ENCODE data around the gene MTRF1. TPM values are rescaled to one million over a fixed set of nuclear protein-coding genes. Genes with fewer than 3 reads are reported as not detected.
"Not testable (repeated sequence)": the region's sequence is repeated elsewhere in the genome, so short reads cannot be mapped to it uniquely, and the experiment has no call there.

Gene MTRF1
- total RNA-seq, 4 donors from 2014 or later = 11.3 to 14.0 (median 12.2) TPM

DNA sequence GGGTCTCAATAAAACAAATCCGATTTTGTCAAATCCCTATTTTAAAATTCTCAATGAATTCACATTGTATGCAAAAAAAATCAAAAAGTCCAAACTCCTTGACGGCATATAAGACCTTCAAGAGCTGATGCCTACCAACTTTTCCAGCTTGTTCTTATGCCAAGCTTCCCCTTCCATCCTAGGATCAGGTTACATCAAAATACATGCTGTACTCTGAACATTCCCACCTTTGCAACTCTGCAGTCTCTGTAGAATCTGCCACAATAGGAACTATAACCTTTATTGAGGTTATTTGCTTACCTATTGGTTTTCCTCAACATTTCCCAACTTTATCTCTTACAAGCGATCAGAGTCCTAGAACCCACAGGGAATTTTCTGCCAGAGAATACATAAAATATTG, 76.9 kb downstream of the MTRF1 start:
- Histone ChIP-seq H3K4me1 (peaks cover 0 to 6% (median 0%) of the 10 kb centered on the region in 3 donors), H3K4me3 (no peak overlapping the region), H3K27ac (no peak overlapping the region), H3K27me3 (no peaks in the 10 kb centered on the region), H3K36me3 (no peaks in the 10 kb centered on the region), H3K9me3 (no peaks in the 10 kb centered on the region)
- intact Hi-C loops (cut with DNase I) = no loop called here
- TF ChIP-seq, protein P1, sequence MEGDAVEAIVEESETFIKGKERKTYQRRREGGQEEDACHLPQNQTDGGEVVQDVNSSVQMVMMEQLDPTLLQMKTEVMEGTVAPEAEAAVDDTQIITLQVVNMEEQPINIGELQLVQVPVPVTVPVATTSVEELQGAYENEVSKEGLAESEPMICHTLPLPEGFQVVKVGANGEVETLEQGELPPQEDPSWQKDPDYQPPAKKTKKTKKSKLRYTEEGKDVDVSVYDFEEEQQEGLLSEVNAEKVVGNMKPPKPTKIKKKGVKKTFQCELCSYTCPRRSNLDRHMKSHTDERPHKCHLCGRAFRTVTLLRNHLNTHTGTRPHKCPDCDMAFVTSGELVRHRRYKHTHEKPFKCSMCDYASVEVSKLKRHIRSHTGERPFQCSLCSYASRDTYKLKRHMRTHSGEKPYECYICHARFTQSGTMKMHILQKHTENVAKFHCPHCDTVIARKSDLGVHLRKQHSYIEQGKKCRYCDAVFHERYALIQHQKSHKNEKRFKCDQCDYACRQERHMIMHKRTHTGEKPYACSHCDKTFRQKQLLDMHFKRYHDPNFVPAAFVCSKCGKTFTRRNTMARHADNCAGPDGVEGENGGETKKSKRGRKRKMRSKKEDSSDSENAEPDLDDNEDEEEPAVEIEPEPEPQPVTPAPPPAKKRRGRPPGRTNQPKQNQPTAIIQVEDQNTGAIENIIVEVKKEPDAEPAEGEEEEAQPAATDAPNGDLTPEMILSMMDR (IDR thresholded peaks at IDR 0.05) = no peak
- TF ChIP-seq POLR2A (IDR thresholded peaks at IDR 0.05) = no peak
- 90 to 94% methylated on average over 3 of the region's 3 CpGs for WGBS, 2 donors
- DNase-seq = no peak

DNA sequence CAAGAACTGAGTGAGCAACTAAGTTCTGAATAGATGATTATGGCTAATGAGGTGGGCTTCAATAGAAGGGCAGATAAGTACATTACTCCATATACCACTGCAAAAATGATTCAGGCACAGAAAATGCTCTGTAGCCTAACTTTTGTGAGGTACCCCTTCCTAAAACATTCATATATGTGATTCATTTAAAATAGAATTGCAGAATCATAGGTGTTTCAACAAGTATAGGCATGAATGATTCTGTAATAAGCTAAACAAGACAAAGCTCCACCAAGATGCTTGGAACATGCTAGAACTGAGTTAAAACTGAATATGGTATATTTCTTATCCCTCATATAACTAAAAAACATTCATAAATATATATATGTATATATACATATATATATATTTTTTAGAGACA, 81.1 kb downstream of the MTRF1 start:
- intact Hi-C loops (cut with DNase I) = no loop called here
- H3K36me3 ChIP-seq = no peaks in the 10 kb centered on the region
- H3K4me3 ChIP-seq = no peak overlapping the region
- DNase-seq = no peak
- peaks cover 0 to 1% (median 0%) of the 10 kb centered on the region in 3 donors for H3K9me3 ChIP-seq
- TF ChIP-seq, protein P1 (IDR thresholded peaks at IDR 0.05) = no peak
- TF ChIP-seq POLR2A (IDR thresholded peaks at IDR 0.05) = no peak
- H3K27ac ChIP-seq = no peak overlapping the region
- no peaks in the 10 kb centered on the region for H3K4me1 ChIP-seq
- no peaks in the 10 kb centered on the region for H3K27me3 ChIP-seq

DNA sequence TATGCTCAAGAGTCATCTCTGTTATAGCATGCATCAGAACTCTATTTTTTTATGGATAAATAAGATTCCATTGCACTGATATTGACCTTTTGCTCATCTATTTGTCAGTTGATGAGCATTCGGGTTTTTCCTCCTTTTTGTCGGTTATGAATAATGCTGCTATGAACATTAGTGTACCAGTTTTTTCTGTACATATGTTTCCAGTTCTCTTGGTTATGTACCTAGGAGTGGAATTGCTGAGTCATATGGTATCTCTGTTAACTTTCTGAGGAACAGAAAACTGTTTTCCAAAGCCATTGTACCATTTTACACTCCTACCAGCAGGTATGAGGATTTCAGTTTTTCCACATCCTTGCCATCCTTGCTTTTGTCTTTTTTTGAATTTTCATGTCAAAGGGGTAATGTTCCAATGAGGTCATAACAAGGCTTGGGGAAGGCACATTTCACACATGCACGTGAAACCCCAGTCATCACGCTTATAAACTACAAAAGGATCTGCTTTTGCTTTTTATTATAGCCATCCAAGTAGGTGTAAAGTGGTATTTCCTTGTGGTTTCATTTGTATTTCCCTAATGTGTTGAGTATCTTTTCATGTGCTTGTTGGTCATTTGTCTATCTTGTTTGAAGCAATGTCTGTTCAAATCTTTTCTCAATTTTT, 83.7 kb downstream of the MTRF1 start:
- intact Hi-C loops (cut with DNase I) = no loop called here
- no peak overlapping the region for H3K27ac ChIP-seq
- peaks cover 0 to 17% (median 7%) of the 10 kb centered on the region in 3 donors for H3K9me3 ChIP-seq
- no peak overlapping the region for H3K4me3 ChIP-seq
- WGBS, 2 donors = 71 to 77% methylated on average over 4 of the region's 4 CpGs
- H3K36me3 ChIP-seq = no peaks in the 10 kb centered on the region
- TF ChIP-seq POLR2A (IDR thresholded peaks at IDR 0.05) = no peak
- TF ChIP-seq, protein P1 (IDR thresholded peaks at IDR 0.05) = no peak
- H3K27me3 ChIP-seq = no peaks in the 10 kb centered on the region
- no peaks in the 10 kb centered on the region for H3K4me1 ChIP-seq
- DNase-seq = no peak

DNA sequence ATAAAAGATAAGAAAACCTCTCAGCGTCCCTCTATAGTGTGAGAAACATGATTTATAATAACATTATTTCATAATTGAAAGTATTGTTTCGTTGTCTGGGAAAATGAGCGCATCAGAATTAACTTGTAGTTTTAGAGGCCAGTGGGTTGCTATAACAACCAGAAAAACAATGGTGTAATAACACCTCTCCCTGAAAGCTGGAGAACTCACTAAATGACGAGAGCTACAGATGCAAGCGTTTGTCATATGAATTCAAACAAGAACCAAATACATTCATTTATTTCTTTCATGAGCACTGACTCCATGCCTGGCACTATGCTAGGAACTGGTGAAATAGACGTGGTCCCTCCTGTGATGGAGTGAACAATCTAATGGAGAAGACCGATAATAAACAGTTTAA, 85.3 kb downstream of the MTRF1 start:
- H3K4me3 ChIP-seq = no peak overlapping the region
- peaks cover 0 to 20% (median 10%) of the 10 kb centered on the region in 3 donors for H3K9me3 ChIP-seq
- intact Hi-C loops (cut with DNase I) = no loop called here
- WGBS, 2 donors = 64 to 68% methylated on average over 7 of the region's 7 CpGs
- no peaks in the 10 kb centered on the region for H3K36me3 ChIP-seq
- TF ChIP-seq POLR2A (IDR thresholded peaks at IDR 0.05) = no peak
- TF ChIP-seq, protein P1 (IDR thresholded peaks at IDR 0.05) = no peak
- no peaks in the 10 kb centered on the region for H3K27me3 ChIP-seq
- no peaks in the 10 kb centered on the region for H3K4me1 ChIP-seq
- no peak overlapping the region for H3K27ac ChIP-seq
- DNase-seq = no peak

DNA sequence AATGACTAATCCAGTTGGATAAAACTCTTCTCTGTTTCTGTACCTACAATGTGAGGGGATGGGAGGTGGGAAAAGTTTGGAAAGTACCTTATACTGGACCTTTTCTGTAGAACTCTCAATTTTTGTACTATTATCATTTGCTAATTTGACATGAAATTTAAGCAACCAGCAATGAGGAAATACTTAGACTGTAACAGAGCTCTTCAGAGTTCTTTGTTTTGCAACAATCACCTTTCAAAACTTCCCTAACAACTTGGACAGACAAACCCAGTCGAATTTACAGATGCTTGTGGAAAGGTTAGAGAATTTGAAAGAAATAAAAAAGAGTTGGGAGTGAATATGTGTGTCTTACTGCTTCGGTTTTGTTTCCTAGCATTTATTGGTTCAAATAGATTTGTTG, 85.8 kb downstream of the MTRF1 start:
- H3K4me3 ChIP-seq = no peak overlapping the region
- no peaks in the 10 kb centered on the region for H3K36me3 ChIP-seq
- no peak for DNase-seq
- TF ChIP-seq, protein P1 (IDR thresholded peaks at IDR 0.05) = no peak
- TF ChIP-seq POLR2A (IDR thresholded peaks at IDR 0.05) = no peak
- no peaks in the 10 kb centered on the region for H3K27me3 ChIP-seq
- intact Hi-C loops (cut with DNase I) = no loop called here
- H3K27ac ChIP-seq = no peak overlapping the region
- 21 to 32% methylated on average over 2 of the region's 2 CpGs for WGBS, 2 donors
- H3K9me3 ChIP-seq = peaks cover 0 to 20% (median 10%) of the 10 kb centered on the region in 3 donors
- H3K4me1 ChIP-seq = no peaks in the 10 kb centered on the region

DNA sequence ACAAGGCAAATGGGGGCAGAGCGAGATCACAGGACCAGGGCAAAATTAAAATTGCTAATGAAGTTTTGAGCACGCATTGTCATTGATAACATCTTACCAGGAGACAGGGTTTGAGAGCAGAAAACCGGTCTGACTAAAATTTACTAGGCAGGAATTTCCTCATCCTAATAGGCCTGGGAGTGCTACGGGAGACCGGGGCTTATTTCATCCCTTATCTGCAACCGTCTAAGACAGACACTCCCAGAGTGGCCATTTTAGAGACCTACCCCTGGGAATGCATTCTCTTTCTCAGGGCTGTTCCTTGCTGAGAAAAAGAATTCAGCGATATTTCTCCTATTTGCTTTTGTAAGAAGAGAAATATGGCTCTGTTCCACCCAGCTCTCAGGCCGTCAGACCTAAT, 87.8 kb downstream of the MTRF1 start:
- H3K9me3 ChIP-seq = peaks cover 0 to 20% (median 10%) of the 10 kb centered on the region in 3 donors
- DNase-seq; H3K4me3 ChIP-seq; H3K27me3 ChIP-seq; H3K27ac ChIP-seq; H3K36me3 ChIP-seq; H3K4me1 ChIP-seq; intact Hi-C loops (cut with DNase I): not testable (repeated sequence)
- WGBS, 2 donors = 93 to 95% methylated on average over 8 of the region's 8 CpGs
